Osteoblast (primary cell): ENCODE measurements around the gene ATF3. TPM values are rescaled to one million over a fixed set of nuclear protein-coding genes. Genes with fewer than 3 reads are reported as not detected.
A peak's percentile ranks its signal among the peaks of the same experiment; 100 is the strongest.

Experiments used
- DNase-seq: peaks from one replicate; pipeline ENCODE4 v3.0.0; 2011; ENCODE audit warnings: low spot score, mixed read lengths; ENCODE audit not compliant: insufficient read length; ENCODE audit errors: missing footprints
- H2AFZ ChIP-seq: 2 replicates; pipeline ENCODE4 v1.6.0; 2011; ENCODE audit warnings: mild to moderate bottlenecking, low read length
- H3K27ac ChIP-seq: 2 replicates; pipeline ENCODE4 v1.5.1; 2011; ENCODE audit warnings: mild to moderate bottlenecking, low read depth, low read length, moderate library complexity
- H3K27me3 ChIP-seq: 2 replicates; pipeline ENCODE4 v1.6.0; 2012; ENCODE audit warnings: mild to moderate bottlenecking, control low read depth, inconsistent platforms, low read length, moderate library complexity; ENCODE audit not compliant: insufficient read depth
- H3K36me3 ChIP-seq: 2 replicates; pipeline ENCODE4 v1.5.1; 2011; ENCODE audit warnings: mild to moderate bottlenecking, low read length, control low read depth, moderate library complexity; ENCODE audit not compliant: insufficient read depth
- H3K4me1 ChIP-seq: 2 replicates; pipeline ENCODE4 v1.5.1; 2011; ENCODE audit warnings: mild to moderate bottlenecking, low read length, control low read depth, moderate library complexity; ENCODE audit not compliant: insufficient read depth
- H3K4me2 ChIP-seq: 2 replicates; pipeline ENCODE4 v1.6.0; 2011; ENCODE audit warnings: mild to moderate bottlenecking, low read length; ENCODE audit not compliant: insufficient read depth
- H3K4me3 ChIP-seq: fragments of 200-600 bp; sonication (generic); 3 replicates; pipeline ENCODE4 v1.5.1; 2012; ENCODE audit warnings: mild to moderate bottlenecking, low read length, inconsistent platforms; ENCODE audit not compliant: insufficient read depth
- H3K79me2 ChIP-seq: 2 replicates; pipeline ENCODE4 v1.6.0; 2012; ENCODE audit warnings: mild to moderate bottlenecking, low read length, control low read depth, inconsistent platforms; ENCODE audit not compliant: insufficient read depth
- H3K9me3 ChIP-seq: 2 replicates; pipeline ENCODE4 v1.5.1; 2011; ENCODE audit warnings: low read depth, low read length, control low read depth
- H4K20me1 ChIP-seq: 2 replicates; pipeline ENCODE4 v1.6.0; 2012; ENCODE audit warnings: mild to moderate bottlenecking, low read length, control low read depth; ENCODE audit not compliant: insufficient read depth
- CTCF ChIP-seq: IDR thresholded peaks from 2 replicates; pipeline ENCODE4 v1.5.1; 2011; ENCODE audit warnings: mild to moderate bottlenecking, low read depth, low read length, moderate library complexity; ENCODE audit errors: extremely low read depth
- total RNA-seq: library from RNA; depleted of rRNA; stranded (reverse); fragments of >200 nt; gene quantifications from 2 replicates; pipeline ENCODE4 v1.2.3, GENCODE V29; 2012

ATF3 gene
- total RNA-seq, 1 donor: 3.6 TPM

GRCh38 chr1:212614453-212615200 is 6.1 kb downstream of the ATF3 start:
- no peak for DNase-seq
- no peak overlapping the region for H3K4me3 ChIP-seq
- peaks cover 4% of the 10 kb centered on the region for H4K20me1 ChIP-seq
- H3K79me2 ChIP-seq: peaks cover 16% of the 10 kb centered on the region
- peaks cover 42% of the 10 kb centered on the region for H3K4me1 ChIP-seq
- no peak overlapping the region for H2AFZ ChIP-seq
- H3K36me3 ChIP-seq: peaks cover 30% of the 10 kb centered on the region
- peak overlapping the region; percentile 23 for H3K27ac ChIP-seq
- H3K4me2 ChIP-seq: no peak overlapping the region
- H3K9me3 ChIP-seq: no peaks in the 10 kb centered on the region
- H3K27me3 ChIP-seq: no peaks in the 10 kb centered on the region
- TF ChIP-seq CTCF: no peak

- H3K4me3 ChIP-seq: no peak overlapping the region
- no peak overlapping the region for H2AFZ ChIP-seq
- H3K4me2 ChIP-seq: no peak overlapping the region
- peaks cover 11% of the 10 kb centered on the region for H3K79me2 ChIP-seq
- no peak for DNase-seq
- H4K20me1 ChIP-seq: peaks cover 4% of the 10 kb centered on the region
- H3K4me1 ChIP-seq: peaks cover 37% of the 10 kb centered on the region
- no peaks in the 10 kb centered on the region for H3K27me3 ChIP-seq
- TF ChIP-seq CTCF: no peak
- H3K27ac ChIP-seq: no peak overlapping the region
- peaks cover 35% of the 10 kb centered on the region for H3K36me3 ChIP-seq
- H3K9me3 ChIP-seq: no peaks in the 10 kb centered on the region
These were observed 6.6 kb downstream of the ATF3 start for GRCh38 chr1:212615201-212615470.

- TF ChIP-seq CTCF: no peak
- no peak overlapping the region for H3K4me2 ChIP-seq
- peaks cover 39% of the 10 kb centered on the region for H3K36me3 ChIP-seq
- DNase-seq: peak; percentile 52
- peaks cover under 1% of the 10 kb centered on the region for H3K27me3 ChIP-seq
- no peak overlapping the region for H2AFZ ChIP-seq
- H3K9me3 ChIP-seq: no peaks in the 10 kb centered on the region
- peaks cover 7% of the 10 kb centered on the region for H3K4me1 ChIP-seq
- H3K79me2 ChIP-seq: no peaks in the 10 kb centered on the region
- no peaks in the 10 kb centered on the region for H4K20me1 ChIP-seq
- no peak overlapping the region for H3K27ac ChIP-seq
- H3K4me3 ChIP-seq: no peak overlapping the region
These were observed 10.1 kb downstream of the ATF3 start for GRCh38 chr1:212618466-212619210.

GRCh38 chr1:212620293-212620692 is 11.7 kb downstream of the ATF3 start:
- H2AFZ ChIP-seq: no peak overlapping the region
- no peaks in the 10 kb centered on the region for H3K4me1 ChIP-seq
- H3K9me3 ChIP-seq: no peaks in the 10 kb centered on the region
- H3K4me3 ChIP-seq: no peak overlapping the region
- no peak for TF ChIP-seq CTCF
- no peak for DNase-seq
- H3K4me2 ChIP-seq: no peak overlapping the region
- peaks cover 33% of the 10 kb centered on the region for H3K36me3 ChIP-seq
- no peak overlapping the region for H3K27ac ChIP-seq
- peaks cover 8% of the 10 kb centered on the region for H3K27me3 ChIP-seq
- no peaks in the 10 kb centered on the region for H4K20me1 ChIP-seq
- no peaks in the 10 kb centered on the region for H3K79me2 ChIP-seq
